Neutrophil (primary cell): ENCODE results near the gene RABGAP1L.

Experiments
- H3K27ac ChIP-seq: fragments of 200-600 bp; sonication (generic); 2 replicates; pipeline ENCODE4 v1.5.1; 2016; ENCODE audit warnings: mild to moderate bottlenecking, moderate library complexity
- H3K27me3 ChIP-seq: fragments of 200-600 bp; sonication (generic); 2 replicates; pipeline ENCODE4 v1.6.0; 2016; ENCODE audit warnings: mild to moderate bottlenecking
- H3K36me3 ChIP-seq: fragments of 200-600 bp; sonication (generic); 2 replicates; pipeline ENCODE4 v1.5.1; 2017
- H3K4me1 ChIP-seq, 2 experiments: fragments of 200-600 bp in 1 of 2; sonication (generic) in 1 of 2; 1 replicate in 1 of 2; 2 replicates in 1 of 2; pipeline versions ENCODE4 v1.5.1 to v1.6.1; 2013 to 2016; ENCODE audit warnings: low read depth in 1 of 2, low read length in 1 of 2, mild to moderate bottlenecking in 1 of 2, moderate library complexity in 1 of 2; ENCODE audit not compliant: control insufficient read depth in 1 of 2, insufficient read depth in 1 of 2
- H3K4me3 ChIP-seq, 2 experiments: fragments of 200-600 bp in 1 of 2; sonication (generic) in 1 of 2; 1 replicate in 1 of 2; 2 replicates in 1 of 2; pipeline ENCODE4 v1.5.1; 2013 to 2016; ENCODE audit warnings: low read depth in 1 of 2, low read length in 1 of 2, mild to moderate bottlenecking in 1 of 2, moderate library complexity in 1 of 2
- H3K9me3 ChIP-seq: fragments of 200-600 bp; sonication (generic); 2 replicates; pipeline ENCODE4 v1.5.1; 2016
- TF ChIP-seq, protein P1 (sequence below): fragments of 200-600 bp; sonication (generic); IDR thresholded peaks from 2 replicates; pipeline ENCODE4 v1.5.1; 2016; ENCODE audit warnings: antibody characterized with exemption

Gene RABGAP1L

DNA sequence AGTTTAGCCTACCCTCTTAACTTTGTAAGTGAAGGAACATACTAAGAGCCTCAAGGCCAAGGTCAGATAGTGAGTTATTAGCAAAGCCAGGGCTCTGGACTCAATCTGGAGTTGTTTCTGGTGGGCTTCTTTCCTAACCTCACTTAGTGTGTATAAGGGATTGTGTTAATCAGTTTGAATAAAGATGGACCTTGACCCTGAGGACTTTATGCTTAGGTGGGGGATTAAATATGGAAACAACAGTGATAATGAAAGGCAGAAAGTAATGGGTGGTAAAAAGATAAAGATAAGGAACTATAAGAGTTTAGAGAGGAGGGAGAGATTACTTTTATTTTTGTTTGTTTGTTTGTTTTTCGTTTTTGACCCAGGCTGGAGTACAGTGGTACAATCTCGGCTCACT, 5.5 kb downstream of the RABGAP1L start:
- Histone ChIP-seq H3K27me3 (no peaks in the 10 kb centered on the region), H3K27ac (no peak overlapping the region), H3K9me3 (no peaks in the 10 kb centered on the region), H3K4me1 (peaks cover 10 to 17% of the 10 kb centered on the region in 2 experiments), H3K4me3 (no peak overlapping the region), H3K36me3 (no peaks in the 10 kb centered on the region)
- TF ChIP-seq, protein P1, sequence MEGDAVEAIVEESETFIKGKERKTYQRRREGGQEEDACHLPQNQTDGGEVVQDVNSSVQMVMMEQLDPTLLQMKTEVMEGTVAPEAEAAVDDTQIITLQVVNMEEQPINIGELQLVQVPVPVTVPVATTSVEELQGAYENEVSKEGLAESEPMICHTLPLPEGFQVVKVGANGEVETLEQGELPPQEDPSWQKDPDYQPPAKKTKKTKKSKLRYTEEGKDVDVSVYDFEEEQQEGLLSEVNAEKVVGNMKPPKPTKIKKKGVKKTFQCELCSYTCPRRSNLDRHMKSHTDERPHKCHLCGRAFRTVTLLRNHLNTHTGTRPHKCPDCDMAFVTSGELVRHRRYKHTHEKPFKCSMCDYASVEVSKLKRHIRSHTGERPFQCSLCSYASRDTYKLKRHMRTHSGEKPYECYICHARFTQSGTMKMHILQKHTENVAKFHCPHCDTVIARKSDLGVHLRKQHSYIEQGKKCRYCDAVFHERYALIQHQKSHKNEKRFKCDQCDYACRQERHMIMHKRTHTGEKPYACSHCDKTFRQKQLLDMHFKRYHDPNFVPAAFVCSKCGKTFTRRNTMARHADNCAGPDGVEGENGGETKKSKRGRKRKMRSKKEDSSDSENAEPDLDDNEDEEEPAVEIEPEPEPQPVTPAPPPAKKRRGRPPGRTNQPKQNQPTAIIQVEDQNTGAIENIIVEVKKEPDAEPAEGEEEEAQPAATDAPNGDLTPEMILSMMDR: no peak

DNA sequence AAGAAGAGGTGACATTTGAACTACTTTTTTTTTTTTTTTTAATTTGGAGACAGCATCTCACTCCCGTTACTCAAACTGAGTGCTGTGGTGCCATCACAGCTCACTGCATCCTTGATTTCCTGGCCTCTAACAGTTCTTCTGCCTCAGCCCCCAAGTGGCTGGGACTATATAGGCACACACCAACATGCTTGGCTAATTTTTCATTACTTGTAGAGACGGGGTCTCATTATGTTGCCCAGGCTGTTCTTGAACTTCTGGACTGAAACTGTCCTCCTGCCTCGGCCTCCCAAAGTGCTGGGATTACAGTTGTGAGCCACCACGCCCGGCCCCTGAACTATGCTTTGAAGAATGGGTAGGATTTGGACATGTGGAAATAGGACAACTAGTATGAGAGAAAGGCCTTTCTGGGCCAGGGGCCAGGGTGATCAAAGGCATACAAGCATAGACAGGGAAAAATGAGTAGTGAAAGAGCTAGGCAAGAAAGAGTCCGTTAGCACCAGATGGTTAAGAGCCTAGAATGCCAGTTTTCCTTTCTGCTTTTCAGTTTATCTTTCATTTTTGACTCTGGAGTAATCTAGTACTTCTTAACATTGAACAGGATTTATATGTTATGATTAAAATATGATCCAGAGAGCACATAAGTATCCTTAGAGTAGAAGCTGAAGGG, 6.3 kb downstream of the RABGAP1L start:
- TF ChIP-seq, protein P1: no peak
- no peaks in the 10 kb centered on the region for H3K27me3 ChIP-seq
- H3K4me3 ChIP-seq: no peak overlapping the region
- H3K36me3 ChIP-seq: no peaks in the 10 kb centered on the region
- no peak overlapping the region for H3K27ac ChIP-seq
- H3K9me3 ChIP-seq: no peaks in the 10 kb centered on the region
- H3K4me1 ChIP-seq: peaks cover 2 to 11% of the 10 kb centered on the region in 2 experiments

DNA sequence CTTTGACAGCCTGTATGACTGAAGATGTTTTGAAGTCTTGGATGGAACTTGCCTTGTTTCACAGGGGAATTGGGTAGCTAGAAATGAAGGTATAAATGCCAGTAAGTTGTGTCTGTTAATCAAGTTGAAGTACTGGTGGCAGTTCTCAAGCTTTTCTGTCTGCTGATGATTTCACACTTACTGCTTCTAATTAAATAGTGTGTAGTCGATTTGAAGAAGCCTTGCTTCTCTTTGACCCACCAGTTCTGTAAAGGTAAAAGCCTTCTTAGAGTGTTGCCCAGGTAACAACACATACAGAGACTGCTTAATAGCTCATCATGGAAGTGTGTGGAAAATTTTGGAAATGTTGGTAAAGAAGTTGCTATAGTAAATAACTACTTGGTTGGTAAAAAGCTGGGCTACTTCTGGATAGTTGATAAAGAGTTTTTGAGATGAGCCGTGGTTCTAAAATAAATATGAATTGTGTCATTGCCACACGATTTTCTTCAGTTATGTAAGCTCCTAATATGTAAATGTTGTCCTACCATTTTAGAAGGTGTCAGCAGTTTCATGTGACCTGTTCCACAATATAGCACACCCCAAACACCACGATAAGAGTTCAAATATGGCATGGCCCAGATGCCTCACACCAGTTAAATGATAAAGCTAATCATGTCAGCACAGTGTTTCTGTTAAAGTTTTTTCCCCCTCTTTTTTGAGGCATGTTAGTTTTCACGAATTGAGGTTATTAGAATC, 7.4 kb downstream of the RABGAP1L start:
- Histone ChIP-seq H3K27ac (no peak overlapping the region), H3K4me3 (no peak overlapping the region), H3K9me3 (no peaks in the 10 kb centered on the region), H3K4me1 (peaks cover 0 to 8% of the 10 kb centered on the region in 2 experiments), H3K27me3 (no peaks in the 10 kb centered on the region), H3K36me3 (no peaks in the 10 kb centered on the region)
- TF ChIP-seq, protein P1: no peak

DNA sequence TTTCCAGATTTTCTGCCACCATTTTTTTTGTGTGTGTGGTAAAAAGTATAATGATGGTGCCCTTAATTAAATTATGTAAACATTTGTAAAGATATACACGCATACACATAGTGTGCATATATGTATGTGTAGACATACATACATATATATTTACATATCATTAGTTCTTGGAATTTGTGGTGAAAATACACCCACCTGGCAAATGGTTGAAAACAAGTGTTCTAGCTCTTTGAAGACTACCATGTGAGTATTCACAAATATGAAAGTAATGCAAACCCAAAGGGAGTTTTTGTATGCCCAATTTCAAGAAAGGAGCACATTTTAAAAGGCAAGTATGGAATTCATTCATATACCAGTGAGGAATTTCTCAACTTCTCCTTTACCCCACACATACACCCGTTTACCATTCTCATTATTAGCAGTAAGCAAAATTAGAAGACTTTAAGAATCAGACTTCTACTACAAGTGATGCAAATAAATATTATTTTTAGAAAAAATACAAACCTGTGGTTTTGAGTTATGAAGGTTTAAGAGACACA, 8.0 kb downstream of the RABGAP1L start:
- Histone ChIP-seq H3K9me3 (no peaks in the 10 kb centered on the region), H3K4me1 (peaks cover 2 to 11% of the 10 kb centered on the region in 2 experiments), H3K27me3 (no peaks in the 10 kb centered on the region), H3K4me3 (no peak overlapping the region), H3K36me3 (no peaks in the 10 kb centered on the region), H3K27ac (no peak overlapping the region)
- TF ChIP-seq, protein P1: no peak

DNA sequence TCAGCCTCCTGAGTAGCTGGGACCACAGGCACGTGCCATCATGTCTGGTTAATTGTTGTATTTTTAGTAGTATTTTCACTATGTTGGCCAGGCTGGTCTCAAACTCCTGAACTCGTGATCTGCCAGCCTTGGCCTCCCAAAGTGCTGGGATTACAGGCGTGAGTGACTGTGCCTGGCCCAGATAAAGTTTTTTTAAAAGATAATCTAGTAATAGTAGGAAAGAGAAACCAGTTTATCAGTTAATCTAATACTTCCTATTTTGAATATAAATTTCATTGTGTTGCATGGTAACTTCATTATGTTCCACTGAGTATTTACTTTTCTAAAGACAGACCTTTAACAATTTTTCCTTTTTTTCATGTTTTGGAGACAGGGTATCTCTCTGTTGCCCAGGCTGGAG, 10.0 kb downstream of the RABGAP1L start:
- Histone ChIP-seq H3K36me3 (no peaks in the 10 kb centered on the region), H3K4me1 (peaks cover 5 to 13% of the 10 kb centered on the region in 2 experiments), H3K27ac (no peak overlapping the region), H3K27me3 (no peaks in the 10 kb centered on the region), H3K9me3 (no peaks in the 10 kb centered on the region), H3K4me3 (no peak overlapping the region)
- TF ChIP-seq, protein P1: no peak
